ENCODE measurements around the gene THOC6. TPM values are rescaled to one million over a fixed set of nuclear protein-coding genes. Genes with fewer than 3 reads are reported as not detected.
"Not testable (repeated sequence)": the region's sequence is repeated elsewhere in the genome, so short reads cannot be mapped to it uniquely, and the experiment has no call there.

THOC6 gene
- total RNA-seq, 2 experiments from 2014 or later: 46.9 to 50.2 TPM

DNA sequence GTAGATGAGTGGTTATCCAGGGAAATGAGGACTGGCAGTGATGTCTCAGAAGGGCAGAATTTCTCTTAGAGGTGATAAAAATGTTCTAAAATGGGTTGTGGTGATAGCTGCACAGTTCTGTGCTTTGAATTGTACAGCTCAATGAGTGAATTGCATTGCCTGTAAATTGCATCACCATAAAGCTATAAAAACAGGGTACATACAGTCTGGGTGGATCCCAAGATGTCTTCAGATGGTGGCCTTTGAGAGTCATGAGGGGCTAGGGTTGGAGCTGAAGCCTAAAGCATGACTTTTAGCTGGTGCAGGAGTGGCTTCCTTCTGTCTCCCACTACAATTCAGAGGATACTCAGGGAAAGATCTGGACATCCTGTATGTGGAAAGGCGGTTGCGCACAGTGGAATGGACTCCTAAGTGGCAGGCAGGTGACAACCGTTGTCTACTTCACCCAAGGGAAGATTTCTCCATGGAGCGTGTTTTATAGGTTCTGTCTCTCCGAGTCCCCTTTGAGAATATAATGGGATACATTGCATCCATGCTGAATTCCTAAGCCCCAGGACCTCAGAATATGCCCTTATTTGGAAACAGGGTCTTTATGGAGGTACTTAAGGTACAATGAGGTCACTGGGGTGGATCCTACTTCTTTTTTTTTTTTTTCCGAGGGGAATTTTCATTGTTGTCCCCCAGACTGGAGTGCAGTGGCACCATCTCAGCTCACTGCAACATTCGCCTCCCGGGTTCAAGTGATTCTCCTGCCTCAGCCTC is 40.0 kb downstream of the THOC6 start:
- CTCF ChIA-PET: interaction anchor here (0.5 to 6.7 kb wide), 13 partner anchors 11 to 193 kb away, joined by 3 to 65 read pairs (median 5); partner anchors contain the start of gene MEFV
- H3K9me3 Mint-ChIP-seq (ENCODE audit: low read depth): no peaks in the 10 kb centered on the region
- peak overlapping the region; percentile 100 for H3K27ac Mint-ChIP-seq
- peak overlapping the region; percentile 45 for H3K4me3 Mint-ChIP-seq
- DNase-seq: no peak
- intact Hi-C loops (cut with DNase I, micrococcal nuclease): no loop called here
- peaks cover 61% of the 10 kb centered on the region for H3K4me1 Mint-ChIP-seq
- no peak for ATAC-seq
- no peaks in the 10 kb centered on the region for H3K27me3 Mint-ChIP-seq
- POLR2A ChIA-PET: interaction anchor here (0.6 to 4.7 kb wide), 3 partner anchors 12 to 41 kb away, joined by 3 to 48 read pairs (median 3); no protein-coding TSS in a partner anchor
- H3K36me3 Mint-ChIP-seq (ENCODE audit: low read depth): peaks cover 34% of the 10 kb centered on the region

GRCh38 chr16:3065069-3065741 is 41.4 kb downstream of the THOC6 start, which contains the start of gene IL32:
Gene IL32 (plus strand): TSS chr16:3065640. CDS start chr16:3065812, 172 bp downstream.
- peak within 1 kb of the TSS; percentile 100 for H3K27ac Mint-ChIP-seq
- ATAC-seq (peak; percentile 62), DNase-seq (peak; percentile 90)
- ChIA-PET POLR2A (interaction anchor here (0.6 to 4.7 kb wide), 7 partner anchors 11 to 220 kb away, joined by 3 to 48 read pairs (median 4); no protein-coding TSS in a partner anchor), CTCF (interaction anchor here (0.8 to 6.7 kb wide), 8 partner anchors 11 to 85 kb away, joined by 3 to 65 read pairs (median 7); no protein-coding TSS in a partner anchor)
- peaks cover 64% of the 10 kb centered on the region for H3K4me1 Mint-ChIP-seq
- peaks cover 46% of the 10 kb centered on the region for H3K36me3 Mint-ChIP-seq (ENCODE audit: low read depth)
- no peaks in the 10 kb centered on the region for H3K27me3 Mint-ChIP-seq
- no peaks in the 10 kb centered on the region for H3K9me3 Mint-ChIP-seq (ENCODE audit: low read depth)
- intact Hi-C loops (cut with DNase I, micrococcal nuclease): loop anchor here (1.0 to 5.0 kb wide), 3 partner anchors 12 to 437 kb away; partner anchors contain the start of gene CLUAP1 (in 1 of the 2)
- H3K4me3 Mint-ChIP-seq: peak within 1 kb of the TSS; percentile 100

DNA sequence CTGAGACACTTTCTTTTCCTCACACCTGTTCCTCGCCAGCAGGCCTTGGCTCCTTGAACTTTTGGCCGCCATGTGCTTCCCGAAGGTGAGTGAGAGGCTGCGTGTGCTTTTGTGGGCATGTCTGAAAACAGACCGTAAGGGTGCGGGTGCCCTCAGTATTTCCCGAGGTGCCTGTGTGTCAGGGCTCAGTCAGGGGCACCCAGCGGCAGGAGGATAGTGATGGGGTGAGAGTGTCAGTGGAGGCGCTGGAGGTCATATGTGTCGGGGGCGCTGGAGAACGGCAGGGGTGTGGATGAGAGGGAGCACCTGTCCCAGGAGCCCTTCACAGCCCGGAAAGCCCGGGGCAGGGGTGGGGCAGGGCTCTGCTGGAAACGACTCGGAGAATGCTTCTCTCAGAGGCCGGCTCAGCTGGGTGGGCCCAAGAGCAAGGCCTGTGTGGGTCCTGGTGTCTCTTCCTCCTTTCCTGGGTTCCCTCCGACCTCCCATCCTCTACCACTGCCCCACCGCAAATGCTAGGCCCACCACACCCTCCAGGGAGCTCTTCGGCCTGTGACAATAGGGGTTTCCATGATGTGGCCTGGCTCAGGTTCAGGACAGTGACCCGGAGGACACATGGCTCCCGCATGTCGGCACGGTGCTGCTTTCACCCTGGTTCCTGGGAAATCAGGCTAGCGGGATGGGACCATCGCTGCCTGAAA is 42.1 kb downstream of the THOC6 start:
- no peak for DNase-seq
- ATAC-seq: peak; percentile 4
- Mint-ChIP-seq H3K4me3 (peak overlapping the region; percentile 100), H3K9me3 (ENCODE audit: low read depth) (no peaks in the 10 kb centered on the region), H3K4me1 (peaks cover 64% of the 10 kb centered on the region), H3K27ac (peak overlapping the region; percentile 100), H3K36me3 (ENCODE audit: low read depth) (peaks cover 48% of the 10 kb centered on the region), H3K27me3 (no peaks in the 10 kb centered on the region)
- ChIA-PET POLR2A (interaction anchor here (0.5 to 4.7 kb wide), 9 partner anchors 10 to 1095 kb away, joined by 3 to 48 read pairs (median 4); partner anchors contain the start of gene ZNF213), CTCF (interaction anchor here (0.8 to 6.7 kb wide), 9 partner anchors 10 to 85 kb away, joined by 3 to 65 read pairs (median 4); no protein-coding TSS in a partner anchor)
- intact Hi-C loops (cut with DNase I, micrococcal nuclease): loop anchor here (1.0 to 5.0 kb wide), 3 partner anchors 11 to 436 kb away; partner anchors contain the start of gene CLUAP1 (in 1 of the 2)

GRCh38 chr16:3066440-3066748 is 42.6 kb downstream of the THOC6 start:
- H3K36me3 Mint-ChIP-seq (ENCODE audit: low read depth): peaks cover 48% of the 10 kb centered on the region
- ChIA-PET POLR2A (interaction anchor here (0.5 to 4.7 kb wide), 4 partner anchors 10 to 1096 kb away, joined by 3 to 48 read pairs (median 4); partner anchors contain the start of gene ZNF213), CTCF (interaction anchor here (0.9 to 6.7 kb wide), 3 partner anchors 34 to 62 kb away, joined by 3 to 65 read pairs (median 3); no protein-coding TSS in a partner anchor)

GRCh38 chr16:3068487-3068886 is 44.7 kb downstream of the THOC6 start:
- H3K27ac Mint-ChIP-seq: peak overlapping the region; percentile 98
- no peak for ATAC-seq
- CTCF ChIA-PET: interaction anchor here (6.7 kb wide), 1 partner anchor 60 kb away, joined by 65 read pairs; no protein-coding TSS in a partner anchor
- peaks cover 49% of the 10 kb centered on the region for H3K36me3 Mint-ChIP-seq (ENCODE audit: low read depth)
- POLR2A ChIA-PET: no interaction called here
- intact Hi-C loops (cut with DNase I, micrococcal nuclease): loop anchor here in 1 of 2 experiments (5.0 kb wide), 1 partner anchor 434 kb away; the partner anchor contains the start of gene CLUAP1
- H3K27me3 Mint-ChIP-seq: no peaks in the 10 kb centered on the region
- peaks cover 68% of the 10 kb centered on the region for H3K4me1 Mint-ChIP-seq
- peak overlapping the region; percentile 100 for H3K4me3 Mint-ChIP-seq
- peak; percentile 42 for DNase-seq
- no peaks in the 10 kb centered on the region for H3K9me3 Mint-ChIP-seq (ENCODE audit: low read depth)

More at GRCh38 chr16:3066440-3066748, 42.6 kb downstream of the THOC6 start:
- ATAC-seq (no peak), DNase-seq (no peak)
- Mint-ChIP-seq H3K4me1 (peaks cover 69% of the 10 kb centered on the region), H3K9me3 (ENCODE audit: low read depth) (no peaks in the 10 kb centered on the region), H3K4me3 (peak overlapping the region; percentile 100), H3K27ac (peak overlapping the region; percentile 100), H3K27me3 (no peaks in the 10 kb centered on the region)
- intact Hi-C loops (cut with DNase I, micrococcal nuclease): loop anchor here in 1 of 2 experiments (5.0 kb wide), 1 partner anchor 436 kb away; the partner anchor contains the start of gene CLUAP1

DNA sequence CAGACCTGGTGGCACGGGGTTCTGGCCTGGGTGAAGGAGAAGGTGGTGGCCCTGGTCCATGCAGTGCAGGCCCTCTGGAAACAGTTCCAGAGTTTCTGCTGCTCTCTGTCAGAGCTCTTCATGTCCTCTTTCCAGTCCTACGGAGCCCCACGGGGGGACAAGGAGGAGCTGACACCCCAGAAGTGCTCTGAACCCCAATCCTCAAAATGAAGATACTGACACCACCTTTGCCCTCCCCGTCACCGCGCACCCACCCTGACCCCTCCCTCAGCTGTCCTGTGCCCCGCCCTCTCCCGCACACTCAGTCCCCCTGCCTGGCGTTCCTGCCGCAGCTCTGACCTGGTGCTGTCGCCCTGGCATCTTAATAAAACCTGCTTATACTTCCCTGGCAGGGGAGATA is 45.3 kb downstream of the THOC6 start:
- H3K27ac Mint-ChIP-seq: peak overlapping the region; percentile 97
- intact Hi-C loops (cut with DNase I, micrococcal nuclease): loop anchor here in 1 of 2 experiments (5.0 kb wide), 1 partner anchor 433 kb away; the partner anchor contains the start of gene CLUAP1
- CTCF ChIA-PET: interaction anchor here (0.9 kb wide), 1 partner anchor 60 kb away, joined by 3 read pairs; no protein-coding TSS in a partner anchor
- DNase-seq; ATAC-seq; H3K27me3 Mint-ChIP-seq; H3K9me3 Mint-ChIP-seq (ENCODE audit: low read depth): not testable (repeated sequence)
- peak overlapping the region; percentile 64 for H3K4me3 Mint-ChIP-seq
- H3K36me3 Mint-ChIP-seq (ENCODE audit: low read depth): peaks cover 49% of the 10 kb centered on the region
- peaks cover 69% of the 10 kb centered on the region for H3K4me1 Mint-ChIP-seq
- POLR2A ChIA-PET: interaction anchor here (0.7 kb wide), 1 partner anchor 60 kb away, joined by 4 read pairs; no protein-coding TSS in a partner anchor

DNA sequence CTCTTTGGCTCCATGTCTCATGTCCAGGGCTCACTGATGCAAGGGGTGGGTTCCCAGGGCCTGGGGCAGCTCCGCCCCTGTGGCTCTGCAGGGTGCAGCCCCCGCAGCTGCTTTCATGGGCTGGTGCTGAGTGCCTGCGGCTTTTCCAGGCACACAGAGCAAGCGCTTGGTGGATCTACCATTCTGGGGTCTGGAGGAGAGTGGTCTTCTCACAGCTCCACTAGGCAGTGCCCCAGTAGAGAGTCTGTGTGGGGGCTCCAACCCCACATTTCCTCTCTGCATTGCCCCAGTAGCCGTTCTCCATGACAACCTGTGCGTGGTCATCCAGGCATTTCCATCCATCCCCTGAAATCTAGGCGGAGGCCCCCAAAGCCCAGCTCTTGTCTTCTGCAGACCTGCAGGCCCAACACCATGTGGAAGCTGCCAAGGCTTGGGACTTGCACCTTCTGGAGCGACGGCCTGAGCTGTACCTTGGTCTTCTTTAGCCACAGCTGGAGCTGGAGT is 46.8 kb downstream of the THOC6 start:
- H3K27me3 Mint-ChIP-seq: no peaks in the 10 kb centered on the region
- H3K4me1 Mint-ChIP-seq: peaks cover 68% of the 10 kb centered on the region
- ChIA-PET CTCF (interaction anchor here (0.7 to 1.6 kb wide), 4 partner anchors 12 to 59 kb away, joined by 3 to 5 read pairs (median 4); no protein-coding TSS in a partner anchor), POLR2A (interaction anchor here (1.4 to 1.6 kb wide), 3 partner anchors 10 to 48 kb away, joined by 3 to 5 read pairs (median 5); no protein-coding TSS in a partner anchor)
- intact Hi-C loops (cut with DNase I, micrococcal nuclease): no loop called here
- DNase-seq: peak; percentile 74
- ATAC-seq: peak; percentile 5
- peak overlapping the region; percentile 64 for H3K4me3 Mint-ChIP-seq
- H3K27ac Mint-ChIP-seq: peak overlapping the region; percentile 97
- peaks cover 50% of the 10 kb centered on the region for H3K36me3 Mint-ChIP-seq (ENCODE audit: low read depth)
- no peaks in the 10 kb centered on the region for H3K9me3 Mint-ChIP-seq (ENCODE audit: low read depth)

DNA sequence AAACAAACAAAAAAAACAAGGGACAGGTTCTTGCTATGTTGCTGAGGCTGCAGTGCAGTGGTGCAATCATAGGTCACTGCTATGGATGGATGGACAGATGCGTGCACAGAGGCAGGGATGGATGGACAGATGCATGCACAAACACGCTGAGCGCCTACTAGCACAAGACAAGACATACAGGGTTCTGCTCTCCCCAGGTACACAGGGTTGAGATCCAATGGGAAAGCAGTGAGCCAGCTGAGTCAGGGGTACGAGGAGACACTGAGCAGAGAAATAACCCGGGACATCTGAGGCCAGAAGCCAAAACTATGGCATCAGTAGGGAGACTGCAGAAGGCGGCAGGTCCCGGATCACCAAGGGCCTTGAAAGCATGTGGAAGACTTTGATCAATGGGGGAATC is 47.8 kb downstream of the THOC6 start:
- Mint-ChIP-seq H3K27me3 (no peaks in the 10 kb centered on the region), H3K27ac (peak overlapping the region; percentile 97), H3K36me3 (ENCODE audit: low read depth) (peaks cover 42% of the 10 kb centered on the region), H3K4me1 (peaks cover 77% of the 10 kb centered on the region), H3K4me3 (peak overlapping the region; percentile 33), H3K9me3 (ENCODE audit: low read depth) (no peaks in the 10 kb centered on the region)
- intact Hi-C loops (cut with DNase I, micrococcal nuclease): no loop called here
- no peak for DNase-seq
- CTCF ChIA-PET: interaction anchor here (1.4 to 1.6 kb wide), 2 partner anchors 13 to 58 kb away, joined by 4 to 5 read pairs; no protein-coding TSS in a partner anchor
- POLR2A ChIA-PET: interaction anchor here (1.4 to 1.6 kb wide), 2 partner anchors 24 to 49 kb away, joined by 3 to 5 read pairs; no protein-coding TSS in a partner anchor
- ATAC-seq: no peak

DNA sequence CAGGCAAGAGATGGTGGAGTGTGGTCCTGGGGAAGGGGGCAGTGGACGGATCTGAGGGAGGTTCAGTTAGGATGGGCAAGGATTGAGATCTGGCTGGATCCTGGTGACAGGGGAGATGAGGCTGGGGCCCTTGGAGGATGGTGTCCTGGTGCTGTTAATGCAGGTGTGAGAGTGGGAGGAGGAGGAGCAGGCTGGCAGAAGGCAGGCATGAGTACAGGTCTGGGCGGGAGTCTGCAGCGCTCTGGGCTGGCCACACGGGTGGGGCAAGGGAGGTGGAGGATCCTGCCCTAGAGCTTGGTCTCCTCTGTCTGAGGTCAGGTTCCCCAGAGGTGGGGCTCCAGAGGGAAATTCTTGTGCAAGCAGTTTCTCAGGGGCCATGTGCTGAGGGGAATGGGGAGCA is 48.3 kb downstream of the THOC6 start:
- H3K9me3 Mint-ChIP-seq (ENCODE audit: low read depth); intact Hi-C loops (cut with DNase I, micrococcal nuclease); CTCF ChIA-PET; POLR2A ChIA-PET; H3K27me3 Mint-ChIP-seq; ATAC-seq: not testable (repeated sequence)
- peaks cover 39% of the 10 kb centered on the region for H3K36me3 Mint-ChIP-seq (ENCODE audit: low read depth)
- H3K4me3 Mint-ChIP-seq: peak overlapping the region; percentile 33
- H3K27ac Mint-ChIP-seq: peak overlapping the region; percentile 97
- H3K4me1 Mint-ChIP-seq: peaks cover 81% of the 10 kb centered on the region
- DNase-seq: peak; percentile 45

- H3K27me3 Mint-ChIP-seq; intact Hi-C loops (cut with DNase I, micrococcal nuclease); POLR2A ChIA-PET; H3K9me3 Mint-ChIP-seq (ENCODE audit: low read depth); CTCF ChIA-PET: not testable (repeated sequence)
- peaks cover 35% of the 10 kb centered on the region for H3K36me3 Mint-ChIP-seq (ENCODE audit: low read depth)
- DNase-seq (peak; percentile 83), ATAC-seq (peak; percentile 39)
- peak overlapping the region; percentile 99 for H3K27ac Mint-ChIP-seq
- peaks cover 87% of the 10 kb centered on the region for H3K4me1 Mint-ChIP-seq
- H3K4me3 Mint-ChIP-seq: peak overlapping the region; percentile 78
Measured at GRCh38 chr16:3072576-3073263, 48.9 kb downstream of the THOC6 start.
